ENCODE measurements around the gene CHPT1.
"Not testable (repeated sequence)": the region's sequence is repeated elsewhere in the genome, so short reads cannot be mapped to it uniquely, and the experiment has no call there.

Gene CHPT1

DNA sequence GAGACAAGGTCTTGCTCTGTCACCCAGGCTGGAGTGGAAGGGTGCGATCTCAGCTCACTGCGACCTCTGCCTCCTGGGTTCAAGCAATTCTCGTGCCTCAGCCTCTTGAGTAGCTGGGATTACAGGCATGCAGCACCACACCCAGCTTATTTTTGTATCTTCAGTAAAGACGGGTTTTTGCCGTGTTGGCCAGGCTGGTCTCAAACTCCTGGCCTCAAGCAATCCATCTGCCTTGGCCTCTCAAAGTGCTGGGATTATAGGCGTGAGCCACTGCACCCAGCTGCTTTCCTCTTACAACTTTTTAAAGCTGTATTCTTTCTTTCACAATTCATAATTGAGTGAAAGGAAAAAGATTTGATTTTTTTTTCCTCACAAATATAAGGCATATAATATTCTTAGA, 15.8 kb upstream of the CHPT1 start:
- not testable (repeated sequence) for DNase-seq

DNA sequence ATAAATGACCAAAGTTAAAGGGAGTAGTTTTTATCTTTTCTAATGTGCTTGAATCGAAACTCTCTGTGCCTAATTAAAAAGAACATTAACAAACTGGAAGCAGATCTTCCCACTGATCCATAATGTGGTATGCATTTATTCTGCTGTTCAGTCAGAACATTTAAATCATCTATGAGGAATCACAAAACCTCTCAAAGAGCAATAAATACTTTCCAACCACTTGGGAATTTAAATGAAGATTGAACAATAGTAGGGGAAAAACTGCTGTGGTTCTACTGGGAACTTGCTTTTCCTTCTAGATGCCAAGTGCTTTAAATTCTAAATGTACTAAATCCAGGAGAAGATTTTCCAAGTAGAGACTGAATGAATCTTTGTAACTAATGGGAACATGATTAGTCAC, 12.3 kb upstream of the CHPT1 start:
- no peak for DNase-seq

DNA sequence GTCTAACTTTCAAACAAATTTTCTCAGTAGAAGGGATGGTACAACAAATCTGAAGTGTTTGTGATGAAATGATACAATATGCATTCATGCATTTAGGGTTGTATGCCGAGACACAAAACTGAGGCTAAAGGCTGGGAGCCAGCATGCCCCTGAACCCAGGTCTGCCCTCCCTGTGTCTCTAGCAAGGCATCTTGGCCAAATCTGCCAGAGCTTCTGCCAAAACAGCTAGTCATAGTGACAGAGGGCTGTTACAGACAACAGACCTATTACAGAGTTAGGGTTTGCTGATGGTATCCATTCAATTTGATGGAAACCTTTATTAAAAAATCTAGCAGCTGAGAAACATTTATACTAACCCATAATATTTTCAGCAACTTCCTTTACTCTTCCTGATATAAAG, 11.3 kb upstream of the CHPT1 start:
- DNase-seq = peak in 5 of 56 donors; percentile 6 to 19 (median 12)

DNA sequence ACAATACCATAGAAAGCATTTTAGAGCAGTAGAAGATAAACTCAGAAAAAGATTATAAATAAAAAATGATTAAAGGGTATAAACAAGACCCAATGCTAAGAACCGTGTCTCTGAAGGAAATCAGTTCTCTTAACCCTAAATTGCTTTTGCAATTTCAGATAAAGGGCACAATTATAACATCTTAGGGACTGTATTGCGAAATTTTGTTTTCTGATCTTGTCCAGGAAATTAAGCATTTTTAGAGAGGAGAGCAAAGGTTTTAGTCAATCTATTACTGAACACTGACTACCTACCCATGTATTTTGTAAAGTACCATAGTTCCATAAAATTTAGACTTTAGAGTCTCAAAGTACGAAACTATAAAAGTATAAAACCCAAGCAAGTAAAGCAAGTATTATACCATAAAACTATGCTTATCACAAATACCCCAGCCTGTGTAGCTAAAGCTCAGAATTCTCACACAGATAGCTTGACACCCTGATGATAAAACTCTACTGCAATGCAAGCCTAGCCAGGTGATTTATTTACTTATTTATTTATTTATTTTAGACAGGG, 6.8 kb upstream of the CHPT1 start:
- no peak for DNase-seq

DNA sequence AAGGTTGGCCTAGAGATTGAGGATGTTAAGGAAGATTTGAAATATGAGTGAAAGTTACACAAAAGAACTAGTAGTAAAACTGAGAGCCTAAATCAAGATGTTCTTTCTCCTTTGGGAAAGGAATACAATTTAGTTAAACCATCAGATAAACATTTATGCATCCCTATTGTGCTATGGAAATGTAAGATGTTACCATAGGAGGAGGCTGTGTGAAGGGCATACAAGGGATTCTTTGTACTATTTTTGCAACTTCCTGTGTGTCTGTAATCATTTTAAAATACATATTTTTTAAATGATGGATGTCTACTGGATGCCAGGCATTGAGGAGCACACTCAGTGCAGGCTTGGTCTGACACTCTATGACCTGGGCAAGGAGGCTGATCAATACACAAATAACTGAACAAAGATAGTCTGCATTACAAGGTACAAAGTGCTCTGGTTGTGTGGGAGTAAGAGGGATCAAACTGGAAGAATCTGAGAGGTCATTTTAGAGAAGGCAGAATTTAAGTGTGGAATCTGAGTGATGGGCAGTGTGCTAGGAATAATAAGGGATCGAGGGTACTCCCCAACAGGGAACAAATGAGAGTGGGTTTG, 5.8 kb upstream of the CHPT1 start:
- DNase-seq = no peak

DNA sequence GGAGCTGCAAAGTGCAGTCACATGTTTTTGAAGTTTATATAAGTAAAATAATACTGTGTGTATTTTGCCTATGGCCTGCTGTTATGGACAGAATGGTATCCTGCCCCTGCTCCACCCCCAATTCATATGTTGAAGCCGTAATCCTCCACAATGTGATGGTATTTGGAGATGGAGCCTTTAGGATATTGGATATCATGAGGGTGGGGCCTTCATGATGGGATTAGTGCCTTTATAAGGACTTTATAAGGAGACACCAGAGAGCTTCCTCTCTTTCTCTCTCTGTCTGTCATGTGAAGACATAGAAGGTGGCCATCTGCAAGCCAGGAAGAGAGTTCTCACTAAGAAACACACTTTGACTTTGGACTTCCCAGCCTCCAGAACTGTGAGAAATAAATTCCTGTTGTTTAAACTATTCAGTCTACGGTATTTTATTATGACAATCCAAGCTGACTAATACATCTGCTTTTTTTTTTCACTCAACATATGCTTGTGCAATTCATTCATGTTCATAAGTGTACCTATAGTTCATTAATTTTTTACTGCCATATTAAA, 3.1 kb upstream of the CHPT1 start:
- DNase-seq = no peak

DNA sequence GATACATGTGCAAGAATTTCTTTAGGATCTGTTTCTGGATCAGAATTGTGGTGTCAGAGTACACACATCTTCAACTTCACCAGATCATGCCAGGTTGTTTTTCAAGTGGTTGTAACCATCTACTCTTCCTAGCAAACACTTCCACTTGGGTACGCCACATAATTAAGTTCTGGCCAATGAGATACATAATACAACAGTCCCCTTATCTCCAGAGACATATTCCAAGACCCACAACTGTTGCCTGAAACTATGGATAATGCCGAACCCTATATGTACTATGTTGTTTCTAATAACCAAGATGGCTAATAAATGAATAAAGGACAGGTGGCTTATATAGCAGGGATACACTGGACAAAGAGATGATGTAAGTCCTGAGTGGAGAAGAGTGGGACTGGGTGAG, 2.5 kb upstream of the CHPT1 start:
- DNase-seq = no peak

DNA sequence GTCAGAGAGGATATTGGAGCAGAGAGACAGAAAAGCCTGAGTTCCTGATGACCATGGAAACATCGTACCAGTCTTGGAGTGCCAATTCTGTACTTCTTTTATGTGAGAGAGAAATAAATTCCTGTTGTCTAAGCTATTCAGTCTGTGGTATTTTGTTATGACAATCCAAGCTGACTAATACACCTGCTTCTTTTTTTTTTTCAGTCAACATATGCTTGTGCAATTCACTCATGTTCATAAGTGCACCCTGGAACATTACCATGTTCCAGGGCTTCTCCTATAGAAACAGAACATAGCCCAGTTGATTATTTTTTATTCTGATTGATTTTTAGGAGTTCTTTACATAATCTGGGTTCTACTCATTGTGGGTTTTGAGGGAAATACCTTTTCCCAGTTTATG, 1.7 kb upstream of the CHPT1 start:
- DNase-seq = no peak

DNA sequence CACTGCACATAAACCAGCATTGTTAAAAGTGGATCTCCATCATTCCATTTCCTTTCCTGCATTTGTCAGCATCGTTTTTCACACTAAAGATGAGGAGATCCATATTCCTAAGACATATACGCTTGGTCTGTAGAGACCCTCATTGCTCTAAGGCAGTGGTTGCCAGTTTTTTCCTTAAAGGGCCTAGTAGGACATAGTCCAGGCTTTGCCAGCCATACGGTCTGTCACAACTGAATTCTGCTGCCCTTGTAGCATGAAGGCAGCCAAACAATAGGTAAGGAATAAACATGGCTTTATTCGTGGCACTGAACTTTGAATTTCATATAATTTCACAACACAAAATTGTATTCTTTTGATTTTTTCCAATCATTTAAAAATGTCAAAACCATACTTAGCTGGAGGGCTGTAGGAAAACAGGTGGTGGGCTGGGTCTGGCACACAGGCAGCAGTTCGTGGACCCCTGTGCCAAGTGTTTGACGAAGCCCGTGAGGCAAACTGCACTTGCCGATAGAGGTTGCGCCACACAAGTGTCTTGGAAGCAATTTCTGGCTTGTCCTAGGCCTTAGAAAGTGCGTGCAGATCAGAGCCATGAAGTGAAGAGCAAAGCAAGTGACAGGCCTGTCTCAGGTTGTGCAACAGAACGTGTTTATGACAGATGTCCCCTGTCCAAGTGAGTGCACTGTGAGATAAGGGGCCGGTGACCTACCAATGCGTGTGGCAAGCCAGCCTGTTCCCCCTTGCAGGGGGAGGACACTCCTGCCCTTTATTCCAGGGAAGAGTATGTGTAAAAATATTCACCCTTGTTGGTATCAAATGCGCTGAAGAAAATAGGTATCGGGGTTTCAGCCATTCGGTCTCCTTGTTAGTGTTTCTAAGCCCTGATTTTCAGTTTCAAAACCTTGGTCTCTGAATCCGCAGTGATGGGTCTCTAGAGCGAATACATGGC, 916 bp upstream of the CHPT1 start:
- peak in 29 of 56 donors; percentile 15 to 69 (median 38) for DNase-seq

DNA sequence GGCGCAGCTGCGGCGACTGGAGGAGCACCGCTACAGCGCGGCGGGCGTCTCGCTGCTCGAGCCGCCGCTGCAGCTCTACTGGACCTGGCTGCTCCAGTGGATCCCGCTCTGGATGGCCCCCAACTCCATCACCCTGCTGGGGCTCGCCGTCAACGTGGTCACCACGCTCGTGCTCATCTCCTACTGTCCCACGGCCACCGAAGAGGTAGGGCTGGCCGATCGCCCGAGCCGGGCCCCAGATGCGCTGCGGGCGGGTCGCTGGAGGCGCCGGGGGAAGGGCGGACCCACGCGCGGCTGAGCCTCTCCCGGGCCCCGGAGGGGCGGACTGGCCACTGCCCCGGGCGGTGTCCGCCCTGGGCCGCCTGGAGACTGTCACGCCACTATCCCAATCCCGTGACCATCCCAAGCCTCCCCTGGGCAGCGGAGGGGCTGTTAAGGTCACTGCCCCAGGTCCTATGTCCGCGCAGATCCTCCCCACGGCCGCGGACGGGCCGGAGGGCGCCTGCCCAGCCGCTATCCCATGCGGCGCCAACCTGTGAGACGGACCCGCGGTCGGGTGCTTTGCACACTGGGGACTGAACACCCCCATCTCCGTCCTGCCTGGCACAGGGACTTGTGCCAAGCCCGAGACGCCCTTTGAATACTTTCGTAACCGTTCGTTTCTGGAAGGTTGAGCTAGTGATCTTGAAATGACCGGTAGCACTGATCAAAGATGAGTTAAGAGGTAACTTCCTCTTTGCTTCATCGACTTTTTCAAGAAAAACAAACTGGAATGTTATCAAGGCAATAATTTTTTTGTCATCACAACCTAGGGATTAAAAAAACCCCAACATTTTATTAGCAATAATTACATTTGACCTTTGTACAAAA, 725 bp downstream of the CHPT1 start:
- DNase-seq = peak in 43 of 56 donors; percentile 10 to 74 (median 56)

DNA sequence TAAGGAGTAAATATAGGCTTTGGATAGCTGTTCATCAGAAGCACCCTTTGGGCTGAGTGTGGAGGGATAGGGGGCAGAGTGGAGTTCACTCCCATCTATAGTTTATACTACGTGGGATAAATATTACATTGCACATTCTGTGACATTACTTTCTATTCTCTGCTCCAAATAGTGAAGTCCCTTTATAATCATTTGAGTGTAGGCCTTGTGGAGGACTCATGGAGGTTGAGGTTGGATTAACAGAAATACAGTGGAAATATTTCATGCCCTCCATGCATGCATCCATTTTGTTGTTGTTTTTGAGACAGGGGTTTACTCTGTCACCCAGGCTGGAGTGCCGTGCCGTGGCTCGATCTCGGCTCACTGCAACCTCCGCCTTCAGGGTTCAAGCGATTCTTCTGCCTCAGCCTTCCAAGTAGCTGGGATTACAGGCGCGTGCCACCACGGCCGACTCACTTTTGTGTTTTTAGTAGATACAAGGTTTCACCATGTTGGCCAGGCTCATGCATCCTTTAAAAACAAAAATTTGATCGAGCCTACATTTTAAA, 1.4 kb downstream of the CHPT1 start:
- DNase-seq = peak in 6 of 56 donors; percentile 9 to 38 (median 12)

DNA sequence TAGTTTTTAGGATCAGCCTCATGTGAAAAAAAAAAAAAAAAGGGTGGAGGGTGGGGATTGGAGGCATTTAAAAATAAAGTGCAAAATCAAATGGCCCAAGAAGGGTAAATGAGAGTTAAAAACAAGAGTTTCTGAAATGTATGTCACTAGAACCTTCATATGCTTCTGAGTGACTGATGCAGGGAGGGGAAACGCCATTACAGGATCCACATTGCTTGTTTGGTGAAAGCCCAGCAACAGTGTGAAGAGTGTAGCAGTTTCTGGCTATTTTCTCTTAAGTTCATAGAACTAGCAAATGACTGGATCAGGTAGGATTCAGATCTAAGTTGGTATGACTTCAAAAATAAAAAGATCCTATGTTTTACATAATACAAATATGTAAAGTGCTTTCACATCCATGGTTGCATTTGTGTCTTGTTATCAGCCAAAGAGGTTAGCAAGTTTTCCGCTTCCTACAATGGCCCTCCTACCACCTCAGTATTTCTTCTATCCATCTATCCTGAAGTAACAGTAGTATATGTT, 2.9 kb downstream of the CHPT1 start:
- DNase-seq = no peak

DNA sequence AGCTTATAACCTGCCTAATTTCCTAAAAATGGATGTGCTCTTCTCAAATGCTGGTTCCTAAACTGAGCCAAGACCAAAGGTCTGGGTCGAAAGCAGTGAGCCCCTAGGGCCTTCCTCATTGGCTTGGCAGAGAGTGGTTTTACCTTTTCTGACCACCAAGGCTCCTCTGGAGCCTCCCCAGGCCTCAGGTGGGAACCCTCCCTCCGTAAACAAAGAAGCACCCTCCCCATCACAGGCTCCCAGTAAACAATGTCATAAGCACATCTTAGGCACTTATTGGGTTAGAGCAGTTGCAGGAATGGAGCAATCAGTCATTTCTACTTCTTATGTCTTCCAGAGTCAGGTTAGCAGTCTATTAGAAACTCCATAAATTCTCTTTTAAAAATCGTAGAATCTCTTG, 6.0 kb downstream of the CHPT1 start:
- DNase-seq = no peak

DNA sequence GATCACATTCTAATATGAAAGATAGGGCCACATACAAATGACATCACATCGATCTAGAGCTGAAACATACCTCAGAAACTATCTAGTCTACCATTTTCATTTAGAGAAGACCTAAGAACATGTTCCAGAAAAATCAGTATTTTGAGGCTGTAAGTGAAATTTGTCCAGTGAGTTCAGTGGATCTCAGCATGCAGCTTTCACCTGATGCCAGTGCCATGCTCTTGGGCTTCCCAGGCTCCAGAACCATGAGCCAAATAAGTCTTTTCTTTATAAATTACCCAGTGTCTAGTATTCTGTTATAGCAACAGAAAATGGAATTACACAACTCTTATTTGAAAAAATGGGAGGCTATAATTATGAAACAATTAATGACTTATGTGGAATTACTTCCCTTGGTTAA, 9.0 kb downstream of the CHPT1 start:
- DNase-seq = no peak

DNA sequence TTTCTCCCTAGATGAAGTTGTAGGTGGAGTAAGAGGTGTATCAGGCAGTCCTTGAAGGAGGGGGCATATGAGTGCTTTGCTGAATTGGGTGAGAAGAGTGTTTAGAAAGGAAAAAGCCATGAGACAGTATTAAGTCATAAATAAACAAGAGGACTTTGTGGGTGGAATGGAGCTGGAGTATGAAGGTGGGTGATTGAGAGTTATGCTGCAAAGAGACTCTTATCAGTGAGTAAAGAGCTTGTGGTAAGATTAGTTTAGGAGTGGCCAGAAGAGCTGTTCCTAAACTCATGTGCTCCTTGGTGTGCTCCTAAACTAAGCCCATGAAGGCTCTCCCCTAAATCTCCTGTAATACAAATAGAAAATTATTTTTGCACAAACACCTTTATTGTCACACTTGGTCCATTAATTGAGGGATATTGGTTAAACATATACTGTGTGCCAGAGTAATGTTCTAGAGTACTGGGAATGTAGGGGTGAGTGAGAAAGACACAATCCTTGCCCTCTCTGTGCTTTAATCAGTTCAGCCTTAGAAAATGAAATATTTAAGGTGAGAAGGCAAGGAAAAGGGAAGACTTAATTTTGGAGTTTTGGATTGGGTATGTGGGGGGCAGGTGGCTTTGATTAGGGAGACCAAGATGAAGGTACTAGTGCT, 9.8 kb downstream of the CHPT1 start:
- no peak for DNase-seq

DNA sequence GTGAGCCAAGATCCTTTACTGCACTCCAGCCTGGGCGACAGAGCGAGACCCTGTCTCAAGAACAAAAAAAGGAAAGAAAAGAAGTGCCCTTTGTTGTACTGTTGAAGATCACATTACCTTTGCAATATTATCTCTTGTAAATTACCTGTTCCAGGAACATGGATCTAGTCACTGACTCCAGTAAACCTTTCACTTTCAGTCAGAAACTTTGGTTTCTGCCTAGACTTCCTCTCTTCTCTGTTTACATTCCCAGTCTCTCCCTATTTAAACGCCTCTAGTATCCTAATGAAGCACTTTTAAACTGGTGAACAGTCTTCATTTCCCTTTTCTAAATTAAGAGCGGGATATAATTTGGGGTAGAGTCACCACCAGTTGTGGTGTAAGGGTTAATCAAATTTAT, 12.8 kb downstream of the CHPT1 start:
- no peak for DNase-seq

DNA sequence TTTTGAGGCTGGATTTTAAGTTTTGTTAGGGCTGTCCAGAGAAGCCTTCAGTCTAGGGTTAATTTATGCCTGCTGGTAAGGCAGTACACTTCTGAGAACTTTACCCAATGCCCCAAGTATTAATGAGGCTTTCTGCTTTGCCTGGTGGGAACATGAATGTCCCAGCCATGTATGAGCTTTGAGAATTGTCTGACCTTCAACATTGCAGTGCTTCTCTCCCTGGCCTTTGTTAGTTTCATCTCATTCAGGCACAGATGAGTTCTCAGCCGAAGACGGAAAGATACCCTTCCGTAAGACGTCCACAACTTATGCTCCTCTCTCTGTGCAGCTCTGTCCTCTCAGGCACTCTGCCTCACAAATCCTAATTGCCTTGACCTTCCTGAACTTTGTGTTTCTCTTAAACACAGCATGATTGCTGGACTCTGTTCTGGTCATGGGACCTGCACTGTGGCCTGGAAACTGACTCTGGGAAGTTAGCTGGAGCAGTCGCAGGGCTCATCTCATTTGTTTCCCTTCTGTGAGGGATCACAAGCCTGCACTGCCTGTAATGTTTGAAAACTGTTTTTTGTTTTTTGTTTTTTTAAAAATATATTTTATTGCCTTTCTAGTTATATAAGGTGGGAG, 15.7 kb downstream of the CHPT1 start:
- peak in 24 of 56 donors; percentile 1 to 38 (median 10) for DNase-seq

DNA sequence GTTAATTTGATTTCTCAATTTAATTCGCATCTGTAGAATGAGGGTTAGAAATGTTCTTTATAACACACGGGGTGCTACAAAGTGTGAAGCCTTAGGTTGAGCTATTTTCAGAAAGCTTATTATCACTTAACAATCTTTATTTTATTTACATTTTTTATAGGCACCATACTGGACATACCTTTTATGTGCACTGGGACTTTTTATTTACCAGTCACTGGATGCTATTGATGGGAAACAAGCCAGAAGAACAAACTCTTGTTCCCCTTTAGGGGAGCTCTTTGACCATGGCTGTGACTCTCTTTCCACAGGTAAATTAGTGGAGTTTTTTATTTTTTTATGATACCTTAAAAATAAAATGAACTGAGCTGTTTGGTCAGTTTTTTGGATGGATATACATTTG, 16.5 kb downstream of the CHPT1 start:
- no peak for DNase-seq

DNA sequence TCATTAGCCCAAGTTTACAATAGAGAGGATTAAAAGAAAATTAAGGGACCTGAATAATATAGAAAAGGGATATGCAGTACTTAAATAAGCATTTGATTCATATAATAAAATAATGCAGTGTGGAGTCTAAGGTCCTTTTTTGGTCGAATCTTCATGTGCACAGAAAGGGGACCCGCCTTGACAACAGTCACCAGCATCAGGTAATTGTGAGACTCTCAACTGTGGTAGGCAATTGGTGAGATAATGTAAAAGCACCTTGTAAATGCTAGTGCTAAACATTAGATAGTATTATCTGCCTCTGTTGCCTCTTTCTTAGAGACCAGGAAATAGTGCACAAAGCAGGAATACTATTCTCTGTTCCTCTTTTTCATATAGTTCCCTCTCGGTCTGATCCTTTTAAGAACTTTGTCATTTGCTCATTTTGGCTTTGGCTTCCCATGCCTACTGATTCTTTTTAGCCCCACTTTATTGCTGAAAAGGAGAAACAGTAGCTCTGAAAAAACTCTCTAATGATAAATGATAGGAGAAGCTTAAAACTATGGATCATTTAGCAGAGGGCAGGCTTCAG, 17.5 kb downstream of the CHPT1 start:
- DNase-seq = no peak
